CD14-positive monocyte (primary cell): ENCODE results near the gene ZNF524. TPM values are rescaled to one million over a fixed set of nuclear protein-coding genes. Genes with fewer than 3 reads are reported as not detected.

Experiments
- DNase-seq, 3 donors: peaks; one replicate each; pipeline ENCODE4 v3.0.0-alpha.2; 2011 to 2022
- H2AFZ ChIP-seq: 2 replicates; pipeline ENCODE4 v1.6.0; 2012; ENCODE audit warnings: mild to moderate bottlenecking, low read depth, low read length, inconsistent platforms; ENCODE audit not compliant: insufficient read depth, poor library complexity, severe bottlenecking
- H3K27ac ChIP-seq, 2 donors: 1 replicate in 1 of 2; 2 replicates in 1 of 2; pipeline ENCODE4 v1.5.1; 2012 to 2013; ENCODE audit warnings: low read length in 2 of 2, control low read depth in 1 of 2, inconsistent platforms in 1 of 2, low read depth in 1 of 2, mild to moderate bottlenecking in 1 of 2
- H3K27me3 ChIP-seq, 2 donors: one replicate each; pipeline versions ENCODE4 v1.6.0 to v1.6.1; 2011 to 2013; ENCODE audit warnings: low read length in 2 of 2; ENCODE audit not compliant: control insufficient read depth in 2 of 2, insufficient read depth in 2 of 2
- H3K36me3 ChIP-seq, 2 donors: replicated peaks in 1 of 2; 1 replicate in 1 of 2; 2 replicates in 1 of 2; pipeline versions ENCODE4 v1.5.1 to v1.6.1; 2012 to 2013; ENCODE audit warnings: low read length in 2 of 2, control low read depth in 1 of 2, inconsistent platforms in 1 of 2, mild to moderate bottlenecking in 1 of 2; ENCODE audit not compliant: insufficient read depth in 2 of 2, control insufficient read depth in 1 of 2
- H3K4me1 ChIP-seq, 2 donors: 1 replicate in 1 of 2; 2 replicates in 1 of 2; pipeline versions ENCODE4 v1.5.1 to v1.6.1; 2012 to 2013; ENCODE audit warnings: low read length in 2 of 2, control low read depth in 1 of 2, inconsistent platforms in 1 of 2, mild to moderate bottlenecking in 1 of 2, moderate library complexity in 1 of 2; ENCODE audit not compliant: insufficient read depth in 2 of 2, control insufficient read depth in 1 of 2
- H3K4me2 ChIP-seq: replicated peaks from 2 replicates; pipeline ENCODE3; 2012; ENCODE audit warnings: low read length, moderate library complexity, mild to moderate bottlenecking; ENCODE audit not compliant: poor library complexity, severe bottlenecking; ENCODE audit errors: extremely low read depth
- H3K4me3 ChIP-seq, 3 experiments: fragments of 200-600 bp in 1 of 3; sonication (generic) in 1 of 3; replicated peaks in 1 of 3; 1 replicate in 2 of 3; 2 replicates in 1 of 3; pipeline ENCODE4 v1.5.1; 2011 to 2013; ENCODE audit warnings: low read length in 3 of 3, mild to moderate bottlenecking in 3 of 3, control low read depth in 2 of 3, low read depth in 2 of 3, inconsistent platforms in 1 of 3, moderate library complexity in 1 of 3
- H3K79me2 ChIP-seq: 2 replicates; pipeline ENCODE4 v1.6.0; 2012; ENCODE audit warnings: mild to moderate bottlenecking, control low read depth, inconsistent platforms, low read length, moderate library complexity; ENCODE audit not compliant: insufficient read depth
- H3K9ac ChIP-seq: 2 replicates; pipeline ENCODE4 v1.6.0; 2017; ENCODE audit warnings: low read length, mild to moderate bottlenecking; ENCODE audit not compliant: insufficient read depth, poor library complexity, severe bottlenecking
- H3K9me3 ChIP-seq, 2 donors: replicated peaks in 1 of 2; 1 replicate in 1 of 2; 2 replicates in 1 of 2; pipeline versions ENCODE4 v1.5.1 to v1.6.1; 2012 to 2013; ENCODE audit warnings: low read length in 2 of 2, control low read depth in 1 of 2; ENCODE audit not compliant: control insufficient read depth in 1 of 2, insufficient read depth in 1 of 2
- H4K20me1 ChIP-seq: 2 replicates; pipeline ENCODE4 v1.6.0; 2012; ENCODE audit warnings: mild to moderate bottlenecking, low read length, control low read depth, moderate library complexity; ENCODE audit not compliant: insufficient read depth
- H3K27ac Mint-ChIP-seq, 7 donors: one replicate each; pipeline ENCODE4 v1.8.0; 2020; ENCODE audit warnings: mild to moderate bottlenecking in 7 of 7, mixed read lengths in 7 of 7, moderate library complexity in 6 of 7, inconsistent platforms in 2 of 7
- H3K27me3 Mint-ChIP-seq, 3 donors: one replicate each; pipeline ENCODE4 v1.8.0; 2021 to 2022; ENCODE audit warnings: low read depth in 3 of 3, mild to moderate bottlenecking in 3 of 3, mixed read lengths in 3 of 3, moderate library complexity in 3 of 3, inconsistent platforms in 1 of 3
- H3K36me3 Mint-ChIP-seq, 2 donors: one replicate each; pipeline ENCODE4 v1.8.0; 2020; ENCODE audit warnings: mixed read lengths in 2 of 2, inconsistent platforms in 1 of 2, mild to moderate bottlenecking in 1 of 2
- H3K4me1 Mint-ChIP-seq: one replicate; pipeline ENCODE4 v1.8.0; 2020; ENCODE audit warnings: mild to moderate bottlenecking, mixed read lengths
- H3K4me3 Mint-ChIP-seq, 2 donors: one replicate each; pipeline ENCODE4 v1.8.0; 2020; ENCODE audit warnings: mild to moderate bottlenecking in 2 of 2, mixed read lengths in 2 of 2, moderate library complexity in 1 of 2
- H3K9me3 Mint-ChIP-seq, 7 donors: one replicate each; pipeline ENCODE4 v1.8.0; 2020 to 2022; ENCODE audit warnings: mixed read lengths in 7 of 7, mild to moderate bottlenecking in 6 of 7, moderate library complexity in 6 of 7, inconsistent platforms in 2 of 7
- CTCF ChIP-seq: fragments of 200-600 bp; IDR thresholded peaks from one replicate; pipeline ENCODE4 v1.8.0; 2022; ENCODE audit warnings: antibody characterized with exemption, mild to moderate bottlenecking
- WGBS: methylation state at CpG from one replicate; pipeline ENCODE4 v1.1.5; 2013; ENCODE audit warnings: missing lambda C conversion rate; ENCODE audit not compliant: insufficient coverage; 5-methylcytosine and 5-hydroxymethylcytosine counted together
- intact Hi-C, 2 donors: fragments of 100-400 bp; cut with micrococcal nuclease; formaldehyde crosslinking; loops; one replicate each; pipeline versions ENCODE4 v1.15.0 to v1.15.1; 2023
- polyA plus RNA-seq, 3 donors: library from polyadenylated mRNA; depleted of rRNA in 1 of 3; unstranded in 2 of 3; stranded (reverse) in 1 of 3; fragments of 300-500 nt in 2 of 3; fragments of >200 nt in 1 of 3; fragmentation: Illumina TruSeq in 2 of 3; gene quantifications; 1 replicate in 2 of 3; 2 replicates in 1 of 3; pipeline ENCODE4 v1.2.3, GENCODE V29; 2012 to 2021

Gene ZNF524
- polyA plus RNA-seq, 3 donors, result 27.9 to 45.7 (median 41.8) TPM

- Histone ChIP-seq H3K4me2 (peak overlapping the region; percentile 70), H3K36me3 (no peaks in the 10 kb centered on the region), H3K9me3 (no peaks in the 10 kb centered on the region), H3K27me3 (no peaks in the 10 kb centered on the region), H3K4me3 (peak overlapping the region in 1 of 3 experiments; percentile 85), H2AFZ (no peak overlapping the region), H4K20me1 (no peaks in the 10 kb centered on the region), H3K9ac (no peak overlapping the region), H3K79me2 (peaks cover 17% of the 10 kb centered on the region), H3K27ac (no peak overlapping the region), H3K4me1 (peaks cover 58 to 67% of the 10 kb centered on the region in 2 donors)
- Mint-ChIP-seq H3K27ac (peak overlapping the region in 6 of 7 donors; percentile 91 to 99 (median 98)), H3K27me3 (peaks cover 0 to 8% (median 1%) of the 10 kb centered on the region in 3 donors), H3K9me3 (peaks cover 0 to 4% (median 0%) of the 10 kb centered on the region in 7 donors), H3K4me1 (peaks cover 53% of the 10 kb centered on the region), H3K4me3 (no peak overlapping the region), H3K36me3 (peaks cover 7 to 15% of the 10 kb centered on the region in 2 donors)
- no peak for DNase-seq
- no peak for TF ChIP-seq CTCF
- 100% methylated on average over 6 of the region's 7 CpGs for WGBS
- intact Hi-C loops, result loop anchor here in 1 of 2 donors (5.0 kb wide), 1 partner anchor 36 kb away; no protein-coding TSS in a partner anchor
Measured at GRCh38 chr19:55623130-55623529, 23.0 kb downstream of the ZNF524 start.

GRCh38 chr19:55623561-55623960 lies 23.5 kb downstream of the ZNF524 start:
- Histone ChIP-seq H3K4me1 (peaks cover 53 to 62% of the 10 kb centered on the region in 2 donors), H4K20me1 (no peaks in the 10 kb centered on the region), H3K27me3 (no peaks in the 10 kb centered on the region), H3K9me3 (no peaks in the 10 kb centered on the region), H3K4me2 (peak overlapping the region; percentile 70), H3K9ac (no peak overlapping the region), H3K4me3 (peak overlapping the region in 1 of 3 experiments; percentile 85), H3K79me2 (peaks cover 17% of the 10 kb centered on the region), H2AFZ (no peak overlapping the region), H3K27ac (peak overlapping the region in 1 of 2 donors; percentile 66), H3K36me3 (no peaks in the 10 kb centered on the region)
- Mint-ChIP-seq H3K9me3 (peaks cover 0 to 4% (median 0%) of the 10 kb centered on the region in 7 donors), H3K4me3 (peak overlapping the region; percentile 85 to 94), H3K27me3 (peaks cover 0 to 8% (median 1%) of the 10 kb centered on the region in 3 donors), H3K36me3 (peaks cover 7 to 15% of the 10 kb centered on the region in 2 donors), H3K4me1 (peaks cover 48% of the 10 kb centered on the region), H3K27ac (peak overlapping the region; percentile 91 to 99 (median 98))
- no peak for TF ChIP-seq CTCF
- intact Hi-C loops, result loop anchor here in 1 of 2 donors (5.0 kb wide), 1 partner anchor 36 kb away; no protein-coding TSS in a partner anchor
- no peak for DNase-seq
- WGBS, result 84% methylated on average over 5 of the region's 7 CpGs
